Measurements from ENCODE around the gene PRRT4. TPM values are rescaled to one million over a fixed set of nuclear protein-coding genes. Genes with fewer than 3 reads are reported as not detected.

PRRT4 gene
- total RNA-seq, 1 donor from 2014 or later = under 0.01 TPM

- TF ChIP-seq CTCF (IDR thresholded peaks at IDR 0.05; ENCODE audit: insufficient read depth, low read length, severe bottlenecking) = no peak
- Histone ChIP-seq H3K4me3 (ENCODE audit: low read depth, low read length) (no peak overlapping the region), H3K27me3 (ENCODE audit: control insufficient read depth, insufficient read depth, low read length) (no peaks in the 10 kb centered on the region), H3K36me3 (ENCODE audit: control insufficient read depth, insufficient read depth, low read length) (peaks cover under 1% of the 10 kb centered on the region)
- DNase-seq (ENCODE audit: low read depth) (no peak), FAIRE-seq (no peak)
Measured at GRCh38 chr7:128407751-128408708, 46.5 kb upstream of the PRRT4 start.

DNA sequence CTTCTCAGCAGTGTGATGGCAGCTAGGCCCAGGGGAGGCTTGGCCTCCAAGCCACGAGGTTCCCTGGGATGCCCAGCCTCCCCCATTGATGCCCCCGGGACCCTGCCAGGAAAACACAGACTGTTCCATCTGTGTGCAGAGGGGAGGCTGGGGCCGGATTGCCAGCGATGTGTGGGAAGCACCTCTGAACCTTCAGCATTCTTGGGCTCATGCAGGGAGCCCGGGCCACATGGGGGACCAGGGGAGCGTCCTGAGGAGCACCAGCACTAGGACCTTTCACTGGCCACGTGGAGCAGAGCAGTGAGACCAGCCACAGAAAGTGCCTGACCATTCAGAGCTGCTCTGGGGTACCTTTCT lies 45.7 kb upstream of the PRRT4 start:
- Histone ChIP-seq H3K4me3 (ENCODE audit: low read depth, low read length) (no peak overlapping the region), H3K36me3 (ENCODE audit: control insufficient read depth, insufficient read depth, low read length) (peaks cover 2% of the 10 kb centered on the region), H3K27me3 (ENCODE audit: control insufficient read depth, insufficient read depth, low read length) (no peaks in the 10 kb centered on the region)
- no peak for FAIRE-seq
- no peak for TF ChIP-seq CTCF (IDR thresholded peaks at IDR 0.05; ENCODE audit: insufficient read depth, low read length, severe bottlenecking)
- DNase-seq (ENCODE audit: low read depth) = no peak

- no peak for FAIRE-seq
- Histone ChIP-seq H3K27me3 (ENCODE audit: control insufficient read depth, insufficient read depth, low read length) (no peaks in the 10 kb centered on the region), H3K36me3 (ENCODE audit: control insufficient read depth, insufficient read depth, low read length) (peaks cover 2% of the 10 kb centered on the region), H3K4me3 (ENCODE audit: low read depth, low read length) (peak overlapping the region; percentile 71)
- TF ChIP-seq CTCF (IDR thresholded peaks at IDR 0.05; ENCODE audit: insufficient read depth, low read length, severe bottlenecking) = no peak
- no peak for DNase-seq (ENCODE audit: low read depth)
Measured at GRCh38 chr7:128406314-128407232, 45.1 kb upstream of the PRRT4 start.

DNA sequence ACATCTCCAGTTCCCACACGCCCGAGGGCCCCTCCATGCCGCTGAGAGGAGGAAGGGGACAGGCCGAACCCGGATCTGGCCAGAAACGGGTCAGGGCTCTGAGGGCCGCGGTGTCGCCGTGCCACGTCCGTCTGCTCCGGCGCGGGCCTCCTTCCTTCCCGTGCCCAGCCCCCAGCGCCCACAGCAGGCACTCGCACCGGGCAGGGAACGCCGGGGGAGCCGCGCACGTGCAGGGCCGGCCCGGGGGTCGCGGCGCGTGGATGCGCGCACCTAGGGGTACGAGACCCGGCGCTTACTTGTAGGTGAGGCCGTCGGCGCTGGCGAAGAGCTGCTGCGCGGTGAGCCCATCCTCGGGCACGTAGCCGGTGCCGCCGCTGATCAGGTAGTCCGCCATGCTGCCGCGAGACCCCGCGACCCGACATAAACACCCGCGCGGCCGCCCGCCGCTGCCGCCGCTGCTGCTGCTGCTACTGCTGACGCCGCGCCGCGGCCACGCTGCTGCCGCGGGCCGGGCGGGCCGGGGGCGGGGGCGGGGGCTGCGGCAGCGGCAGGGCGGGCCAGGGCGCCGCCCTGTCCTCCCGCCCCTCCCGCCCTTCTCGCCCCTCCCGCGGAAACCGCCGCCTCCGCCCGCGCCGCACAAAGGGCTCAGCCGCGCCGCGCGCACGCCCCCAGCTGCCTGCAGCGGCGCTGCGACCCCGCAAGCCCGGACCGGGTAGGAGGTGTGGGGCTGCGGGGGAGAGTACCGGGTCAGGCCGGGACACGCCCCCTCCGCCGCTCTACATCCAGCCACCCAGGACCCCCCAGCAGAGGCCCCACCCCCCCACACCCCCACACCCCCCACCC lies 44.2 kb upstream of the PRRT4 start:
- FAIRE-seq = no peak
- DNase-seq (ENCODE audit: low read depth) = no peak
- no peak for TF ChIP-seq CTCF (IDR thresholded peaks at IDR 0.05; ENCODE audit: insufficient read depth, low read length, severe bottlenecking)
- Histone ChIP-seq H3K36me3 (ENCODE audit: control insufficient read depth, insufficient read depth, low read length) (peaks cover 8% of the 10 kb centered on the region), H3K4me3 (ENCODE audit: low read depth, low read length) (peak overlapping the region; percentile 71), H3K27me3 (ENCODE audit: control insufficient read depth, insufficient read depth, low read length) (no peaks in the 10 kb centered on the region)

- TF ChIP-seq CTCF (IDR thresholded peaks at IDR 0.05; ENCODE audit: insufficient read depth, low read length, severe bottlenecking) = peak; percentile 44
- peaks cover 13% of the 10 kb centered on the region for H3K36me3 ChIP-seq (ENCODE audit: control insufficient read depth, insufficient read depth, low read length)
- peak overlapping the region; percentile 71 for H3K4me3 ChIP-seq (ENCODE audit: low read depth, low read length)
- DNase-seq (ENCODE audit: low read depth) (peak; percentile 37), FAIRE-seq (no peak)
- H3K27me3 ChIP-seq (ENCODE audit: control insufficient read depth, insufficient read depth, low read length) = no peaks in the 10 kb centered on the region
Measured at GRCh38 chr7:128404886-128405470, 43.5 kb upstream of the PRRT4 start.

Data from bronchial epithelial cell (primary cell).